HG03159 (cell line): ENCODE results near the gene IRAK4.

Experiments used
- ATAC-seq: cut with Tn5 transposase; IDR thresholded peaks from one replicate; pipeline ENCODE4 v1.9.1; 2021; ENCODE audit warnings: mild to moderate bottlenecking, moderate library complexity; ENCODE audit not compliant: unreplicated experiment

IRAK4 gene

GRCh38 chr12:43835656-43836474, 77.1 kb downstream of the IRAK4 start, which contains the start of gene TMEM117:
Gene TMEM117, plus strand, starts transcription at chr12:43836081.
- peak; percentile 77 for ATAC-seq

- peak; percentile 35 for ATAC-seq
Measured at GRCh38 chr12:43836475-43836989, 77.8 kb downstream of the IRAK4 start.
